ENCODE results near the gene TRIM49. TPM values are rescaled to one million over a fixed set of nuclear protein-coding genes. Genes with fewer than 3 reads are reported as not detected.
"Not testable (repeated sequence)": the region's sequence is repeated elsewhere in the genome, so short reads cannot be mapped to it uniquely, and the experiment has no call there.

The TRIM49 gene
- polyA plus RNA-seq (ENCODE audit: insufficient read length in 3 of 3) = not detected

- not testable (repeated sequence) for DNase-seq (ENCODE audit: low read depth in 3 of 3, low spot score in 2 of 3)
Measured at GRCh38 chr11:89808475-89808874, at the start of gene TRIM49. TSS of gene TRIM49 (minus strand) at chr11:89808575. CDS start at chr11:89804469, 4,106 bp downstream.

DNA sequence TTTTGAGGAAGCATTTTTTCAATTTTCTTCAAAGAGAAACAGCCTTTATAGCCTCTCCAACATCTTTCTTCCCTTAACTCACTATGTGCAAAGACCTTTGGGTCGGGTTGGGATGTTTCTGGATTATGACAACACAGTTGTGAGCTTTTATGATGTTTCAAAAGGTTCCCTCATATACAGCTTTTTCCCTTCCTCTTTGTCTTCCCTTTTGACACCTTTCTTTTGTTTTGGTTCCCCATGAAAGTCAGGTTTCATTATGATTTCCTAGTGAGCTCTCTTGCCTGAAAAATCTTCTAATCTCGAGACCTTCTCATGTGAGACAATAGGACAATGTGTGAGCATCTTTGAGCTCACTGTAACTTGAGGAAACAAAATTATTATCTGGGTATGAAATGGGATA lies 18.3 kb upstream of the TRIM49 start:
- not testable (repeated sequence) for DNase-seq (ENCODE audit: low read depth in 3 of 3, low spot score in 2 of 3)

DNA sequence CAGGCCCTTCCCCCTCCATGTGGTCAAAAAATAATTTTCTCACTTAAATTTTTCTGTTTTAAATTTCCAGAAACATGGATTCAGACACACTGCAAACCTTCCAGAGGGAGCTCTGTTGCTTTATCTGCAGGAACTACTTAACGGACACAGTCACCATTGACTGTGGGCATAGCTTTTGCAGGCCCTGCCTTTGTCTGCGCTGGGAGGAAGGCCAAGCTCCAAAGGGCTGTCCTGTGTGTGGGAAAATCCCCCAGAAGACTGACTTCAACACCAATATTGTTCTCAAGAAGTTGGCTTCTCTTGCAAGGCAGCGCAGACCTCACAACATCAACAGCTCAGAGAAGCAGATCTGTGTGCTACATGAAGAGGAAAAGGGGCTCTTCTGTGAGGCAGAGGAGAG lies 11.6 kb upstream of the TRIM49 start:
- DNase-seq (ENCODE audit: low read depth in 3 of 3, low spot score in 2 of 3) = not testable (repeated sequence)

DNA sequence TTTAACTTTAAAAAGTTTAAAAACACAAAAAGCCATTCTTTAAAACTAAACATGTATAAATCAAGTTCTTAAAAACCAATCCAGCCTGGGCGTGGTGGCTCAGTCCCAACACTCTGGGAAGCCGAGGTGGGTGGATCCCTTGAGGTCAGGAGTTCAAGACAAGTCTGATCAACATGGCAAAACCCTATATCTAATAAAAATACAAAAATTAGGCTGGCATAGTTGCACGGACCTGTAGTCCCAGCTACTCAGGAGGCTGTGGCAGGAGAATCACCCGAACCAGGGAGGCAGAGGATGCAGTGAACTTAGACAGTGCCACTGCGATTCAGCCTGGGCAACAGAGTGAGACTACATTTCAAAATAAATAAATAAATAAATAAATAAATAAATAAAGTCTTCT lies 5.2 kb upstream of the TRIM49 start:
- not testable (repeated sequence) for DNase-seq (ENCODE audit: low read depth in 3 of 3, low spot score in 2 of 3)

- not testable (repeated sequence) for DNase-seq (ENCODE audit: low read depth in 3 of 3, low spot score in 2 of 3)
Measured at GRCh38 chr11:89787506-89788063, 20.8 kb downstream of the TRIM49 start.

DNA sequence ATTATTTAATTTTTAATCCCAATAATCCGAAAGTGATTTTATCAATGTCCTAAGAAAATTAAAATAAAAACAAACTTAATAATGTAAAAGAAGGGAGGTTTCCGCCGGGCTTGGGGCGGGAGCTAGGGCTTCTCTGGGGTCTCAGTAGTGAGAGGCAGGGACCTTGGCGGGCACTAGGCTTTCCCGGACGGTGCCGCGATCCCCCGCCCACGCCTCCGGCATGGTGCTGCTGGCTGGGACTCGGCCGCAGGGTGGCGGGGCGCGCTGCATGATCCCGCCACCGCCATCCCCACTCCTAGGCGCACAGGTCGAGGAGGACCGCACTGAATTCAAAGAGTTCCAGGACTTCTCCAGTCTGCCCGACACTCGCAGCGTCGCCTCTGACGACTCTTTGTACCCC lies 22.6 kb downstream of the TRIM49 start:
- not testable (repeated sequence) for DNase-seq (ENCODE audit: low read depth in 3 of 3, low spot score in 2 of 3)

- DNase-seq (ENCODE audit: low read depth in 3 of 3, low spot score in 2 of 3) = not testable (repeated sequence)
Measured at GRCh38 chr11:89750822-89751221, 57.6 kb downstream of the TRIM49 start.

Other genes with a start within 250 kb of the TRIM49 start
- not detected for gene TRIM77, start 98.3 kb downstream of the TRIM49 start, polyA plus RNA-seq (ENCODE audit: insufficient read length in 3 of 3)
- gene TRIM64B, start 69.9 kb upstream of the TRIM49 start, polyA plus RNA-seq (ENCODE audit: insufficient read length in 3 of 3) = not detected
- gene TRIM49D1, start 113.7 kb upstream of the TRIM49 start, polyA plus RNA-seq (ENCODE audit: insufficient read length in 3 of 3) = not detected
- not detected for gene TRIM49D2, start 115.5 kb upstream of the TRIM49 start, polyA plus RNA-seq (ENCODE audit: insufficient read length in 3 of 3)
- gene TRIM64, start 157.5 kb upstream of the TRIM49 start, polyA plus RNA-seq (ENCODE audit: insufficient read length in 3 of 3) = not detected
- gene TRIM49C, start 222.5 kb upstream of the TRIM49 start, polyA plus RNA-seq (ENCODE audit: insufficient read length in 3 of 3) = not detected